Measurements from ENCODE around the gene FOXL3. TPM values are rescaled to one million over a fixed set of nuclear protein-coding genes. Genes with fewer than 3 reads are reported as not detected.

FOXL3 gene
- total RNA-seq, 1 donor from 2014 or later, result not detected

DNA sequence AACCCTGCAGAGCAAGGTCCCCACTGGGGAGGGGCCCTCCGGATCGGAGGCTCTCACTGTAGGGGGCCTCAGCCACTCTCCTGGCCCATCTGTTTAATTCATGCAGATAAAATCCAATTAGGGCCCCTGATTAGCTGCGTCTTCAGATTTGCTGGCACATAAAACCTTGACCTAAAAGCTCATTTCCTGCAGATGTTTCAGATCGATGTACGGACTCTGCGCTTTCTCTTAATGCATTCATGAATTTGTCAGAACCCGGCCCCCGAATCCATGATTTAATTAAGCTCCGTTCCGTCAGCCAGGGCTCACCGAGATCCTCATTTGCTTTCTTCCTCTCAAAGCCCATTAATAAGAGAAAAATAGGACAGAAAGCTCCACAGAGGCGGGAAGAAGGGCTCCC, 40.0 kb upstream of the FOXL3 start:
- Mint-ChIP-seq H3K27ac (no peak overlapping the region), H3K27me3 (no peaks in the 10 kb centered on the region), H3K4me1 (no peaks in the 10 kb centered on the region), H3K4me3 (no peak overlapping the region), H3K36me3 (ENCODE audit: low read depth) (no peaks in the 10 kb centered on the region), H3K9me3 (no peaks in the 10 kb centered on the region)
- TF ChIP-seq, protein P1, sequence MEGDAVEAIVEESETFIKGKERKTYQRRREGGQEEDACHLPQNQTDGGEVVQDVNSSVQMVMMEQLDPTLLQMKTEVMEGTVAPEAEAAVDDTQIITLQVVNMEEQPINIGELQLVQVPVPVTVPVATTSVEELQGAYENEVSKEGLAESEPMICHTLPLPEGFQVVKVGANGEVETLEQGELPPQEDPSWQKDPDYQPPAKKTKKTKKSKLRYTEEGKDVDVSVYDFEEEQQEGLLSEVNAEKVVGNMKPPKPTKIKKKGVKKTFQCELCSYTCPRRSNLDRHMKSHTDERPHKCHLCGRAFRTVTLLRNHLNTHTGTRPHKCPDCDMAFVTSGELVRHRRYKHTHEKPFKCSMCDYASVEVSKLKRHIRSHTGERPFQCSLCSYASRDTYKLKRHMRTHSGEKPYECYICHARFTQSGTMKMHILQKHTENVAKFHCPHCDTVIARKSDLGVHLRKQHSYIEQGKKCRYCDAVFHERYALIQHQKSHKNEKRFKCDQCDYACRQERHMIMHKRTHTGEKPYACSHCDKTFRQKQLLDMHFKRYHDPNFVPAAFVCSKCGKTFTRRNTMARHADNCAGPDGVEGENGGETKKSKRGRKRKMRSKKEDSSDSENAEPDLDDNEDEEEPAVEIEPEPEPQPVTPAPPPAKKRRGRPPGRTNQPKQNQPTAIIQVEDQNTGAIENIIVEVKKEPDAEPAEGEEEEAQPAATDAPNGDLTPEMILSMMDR (IDR thresholded peaks at IDR 0.05), result no peak
- ChIA-PET POLR2A (no interaction called here), CTCF (no interaction called here)
- intact Hi-C loops (cut with micrococcal nuclease), result no loop called here
- DNase-seq (no peak), ATAC-seq (ENCODE audit: low read depth) (no peak)

DNA sequence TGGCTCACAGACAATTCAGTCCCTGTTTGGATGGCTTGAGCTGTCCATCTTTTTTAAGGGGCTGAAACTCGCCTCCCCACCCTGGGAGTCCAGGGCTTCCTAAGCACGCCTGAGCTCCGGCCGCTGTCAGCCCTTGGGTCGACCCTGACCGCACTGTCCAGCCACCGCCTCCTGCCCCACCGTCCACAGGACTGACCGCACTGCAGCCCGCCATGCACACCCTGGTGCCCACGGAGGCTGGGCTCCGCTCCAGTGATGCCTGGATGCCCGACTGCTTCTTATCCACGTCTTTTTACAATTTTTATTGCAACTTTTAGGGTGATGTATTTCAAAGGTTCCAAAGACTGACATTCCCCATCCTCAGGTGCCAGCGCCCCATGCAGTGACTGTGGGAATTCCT, 39.4 kb upstream of the FOXL3 start:
- Mint-ChIP-seq H3K9me3 (no peaks in the 10 kb centered on the region), H3K27ac (no peak overlapping the region), H3K4me1 (no peaks in the 10 kb centered on the region), H3K4me3 (no peak overlapping the region), H3K36me3 (ENCODE audit: low read depth) (no peaks in the 10 kb centered on the region), H3K27me3 (no peaks in the 10 kb centered on the region)
- CTCF ChIA-PET, result no interaction called here
- TF ChIP-seq, protein P1 (IDR thresholded peaks at IDR 0.05), result no peak
- DNase-seq, result no peak
- POLR2A ChIA-PET, result no interaction called here
- no peak for ATAC-seq (ENCODE audit: low read depth)
- intact Hi-C loops (cut with micrococcal nuclease), result no loop called here

DNA sequence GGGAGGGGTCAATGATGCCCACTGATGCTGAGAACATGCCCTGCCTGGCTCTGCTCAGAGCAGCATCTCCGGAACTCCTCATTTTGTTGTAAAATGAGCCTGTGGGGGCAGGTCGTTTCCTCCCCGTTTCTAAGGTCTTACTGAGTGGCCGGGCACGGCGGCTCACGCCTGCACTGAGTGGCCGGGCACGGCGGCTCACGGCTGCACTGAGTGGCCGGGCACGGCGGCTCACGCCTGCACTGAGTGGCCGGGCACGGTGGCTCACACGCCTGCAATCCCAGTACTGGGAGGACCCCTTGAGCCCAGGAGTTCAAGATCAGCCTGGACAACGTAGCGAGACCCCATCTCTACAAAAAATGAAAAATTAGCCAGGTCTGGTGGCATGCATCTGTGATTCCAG, 39.0 kb upstream of the FOXL3 start:
- no peak overlapping the region for H3K4me3 Mint-ChIP-seq
- POLR2A ChIA-PET, result no interaction called here
- no peak overlapping the region for H3K27ac Mint-ChIP-seq
- no peaks in the 10 kb centered on the region for H3K36me3 Mint-ChIP-seq (ENCODE audit: low read depth)
- H3K9me3 Mint-ChIP-seq, result no peaks in the 10 kb centered on the region
- CTCF ChIA-PET, result no interaction called here
- H3K4me1 Mint-ChIP-seq, result no peaks in the 10 kb centered on the region
- intact Hi-C loops (cut with micrococcal nuclease), result no loop called here
- TF ChIP-seq, protein P1 (IDR thresholded peaks at IDR 0.05), result no peak
- no peak for ATAC-seq (ENCODE audit: low read depth)
- H3K27me3 Mint-ChIP-seq, result no peaks in the 10 kb centered on the region
- no peak for DNase-seq

DNA sequence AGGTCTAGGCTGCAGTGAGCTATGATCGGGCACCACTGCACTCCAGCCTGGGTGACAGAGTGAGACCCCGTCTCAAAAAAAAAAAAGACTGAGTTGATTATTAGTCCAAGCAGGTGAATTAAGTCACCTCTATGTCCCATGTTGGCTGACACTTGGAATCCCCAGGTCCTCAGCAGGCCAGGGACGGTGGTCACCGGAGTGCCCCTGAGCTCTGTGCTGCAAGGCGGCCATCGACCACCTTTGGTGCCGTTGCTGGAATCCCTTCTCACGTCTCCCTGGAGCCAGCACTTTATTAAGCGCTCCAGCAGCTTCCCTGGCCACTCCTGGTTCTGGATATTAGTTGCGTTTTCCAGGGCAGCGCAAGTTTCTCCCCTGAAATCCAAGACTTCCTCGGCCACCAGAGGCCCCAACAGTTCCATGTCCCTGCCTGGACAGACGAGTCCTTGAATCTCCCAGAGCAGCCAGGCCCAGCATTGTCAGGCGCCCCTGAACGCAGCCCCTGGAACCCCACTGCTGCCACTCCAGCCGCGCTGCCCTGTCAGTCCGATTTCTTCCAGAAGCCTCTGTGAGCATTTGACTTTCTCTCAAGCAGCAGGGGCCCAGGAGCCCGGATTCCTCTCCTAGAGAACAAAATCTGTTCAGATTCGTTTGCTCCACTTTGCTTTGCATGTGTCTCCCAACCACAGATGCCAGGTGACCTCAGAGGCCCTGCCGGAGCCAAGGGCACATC, 38.4 kb upstream of the FOXL3 start:
- no peaks in the 10 kb centered on the region for H3K9me3 Mint-ChIP-seq
- POLR2A ChIA-PET, result no interaction called here
- DNase-seq, result no peak
- CTCF ChIA-PET, result no interaction called here
- no peaks in the 10 kb centered on the region for H3K36me3 Mint-ChIP-seq (ENCODE audit: low read depth)
- H3K4me1 Mint-ChIP-seq, result no peaks in the 10 kb centered on the region
- intact Hi-C loops (cut with micrococcal nuclease), result no loop called here
- no peak for ATAC-seq (ENCODE audit: low read depth)
- no peaks in the 10 kb centered on the region for H3K27me3 Mint-ChIP-seq
- no peak overlapping the region for H3K27ac Mint-ChIP-seq
- TF ChIP-seq, protein P1 (IDR thresholded peaks at IDR 0.05), result no peak
- H3K4me3 Mint-ChIP-seq, result no peak overlapping the region

DNA sequence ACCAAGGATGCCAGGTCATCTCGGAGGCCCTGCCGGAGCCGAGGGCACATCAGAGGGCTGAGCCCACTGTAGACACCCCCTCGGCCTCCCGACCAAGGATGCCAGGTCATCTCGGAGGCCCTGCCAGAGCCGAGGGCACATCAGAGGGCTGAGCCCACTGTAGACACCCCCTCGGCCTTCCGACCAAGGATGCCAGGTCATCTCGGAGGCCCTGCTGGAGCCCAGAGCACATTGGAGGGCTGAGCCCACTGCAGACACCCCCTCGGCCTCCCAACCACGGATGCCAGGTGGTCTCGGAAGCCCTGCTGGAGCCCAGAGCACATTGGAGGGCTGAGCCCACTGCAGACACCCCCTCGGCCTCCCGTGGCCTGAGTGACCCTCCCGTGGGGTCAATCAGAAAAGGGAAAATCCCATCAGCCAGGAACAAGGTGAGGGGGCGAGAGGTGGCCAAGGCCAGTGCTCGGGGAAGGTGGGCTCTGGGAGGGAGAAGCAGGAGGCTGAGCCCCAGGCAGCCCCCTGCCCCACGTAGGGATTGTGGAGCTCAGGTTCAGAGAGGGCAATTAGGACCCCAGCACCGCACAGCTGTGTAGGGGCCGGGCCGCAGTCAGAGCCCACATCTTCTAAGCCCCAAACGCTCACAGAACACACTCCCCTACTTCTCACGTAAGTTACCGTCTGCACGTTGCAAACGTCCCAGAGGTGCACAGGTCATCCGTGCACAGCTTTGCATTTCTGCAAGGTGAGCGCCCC, 37.6 kb upstream of the FOXL3 start:
- no peaks in the 10 kb centered on the region for H3K4me1 Mint-ChIP-seq
- H3K9me3 Mint-ChIP-seq, result no peaks in the 10 kb centered on the region
- no peak for DNase-seq
- POLR2A ChIA-PET, result no interaction called here
- H3K27ac Mint-ChIP-seq, result no peak overlapping the region
- no peak overlapping the region for H3K4me3 Mint-ChIP-seq
- H3K27me3 Mint-ChIP-seq, result no peaks in the 10 kb centered on the region
- H3K36me3 Mint-ChIP-seq (ENCODE audit: low read depth), result no peaks in the 10 kb centered on the region
- CTCF ChIA-PET, result no interaction called here
- ATAC-seq (ENCODE audit: low read depth), result no peak
- TF ChIP-seq, protein P1 (IDR thresholded peaks at IDR 0.05), result no peak
- intact Hi-C loops (cut with micrococcal nuclease), result no loop called here
